ENCODE results near the gene CD300LB. TPM values are rescaled to one million over a fixed set of nuclear protein-coding genes. Genes with fewer than 3 reads are reported as not detected.

CD300LB gene
- total and polyA plus RNA-seq, 10 of the 15 experiments (the other 5 are each of a cell fraction or from before 2014, with no cell fraction given), result 0.08 to 0.57 (median 0.25) TPM; not detected in 4

DNA sequence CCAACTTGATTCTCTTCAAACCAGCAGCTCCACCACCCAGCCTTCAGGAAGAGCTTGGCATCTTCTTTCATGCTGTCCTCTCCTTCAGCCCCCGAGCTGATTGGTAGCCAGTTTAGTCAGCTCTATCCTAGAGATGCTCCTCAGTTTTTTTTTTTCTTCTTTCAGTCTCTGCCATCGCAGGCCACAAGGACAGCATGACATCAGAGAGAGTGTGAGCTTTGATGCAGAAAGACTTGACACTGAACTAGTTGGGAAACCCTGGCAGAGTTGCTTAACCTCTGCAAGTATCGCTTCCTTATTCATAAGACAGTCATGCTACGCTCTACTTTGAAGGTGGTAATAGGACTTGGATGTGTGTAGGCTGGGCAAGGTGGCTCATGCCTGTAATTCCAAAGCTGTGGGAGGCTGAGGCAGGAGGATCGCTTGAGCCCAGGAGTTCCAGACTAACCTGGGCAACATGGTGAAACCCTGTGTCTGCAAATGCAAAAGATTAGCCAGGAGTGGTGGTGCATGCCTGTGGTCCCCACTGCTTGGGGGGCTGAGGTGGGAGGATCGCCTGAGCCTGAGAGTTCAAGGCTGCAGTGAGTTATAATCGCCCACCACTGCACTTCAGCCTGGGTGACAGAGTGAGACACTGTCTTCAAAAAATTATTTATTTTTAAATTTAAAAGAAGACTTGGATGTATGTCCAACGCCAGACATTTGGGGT is 2.6 kb downstream of the CD300LB start (continued):
- TF ChIP-seq, protein P1, sequence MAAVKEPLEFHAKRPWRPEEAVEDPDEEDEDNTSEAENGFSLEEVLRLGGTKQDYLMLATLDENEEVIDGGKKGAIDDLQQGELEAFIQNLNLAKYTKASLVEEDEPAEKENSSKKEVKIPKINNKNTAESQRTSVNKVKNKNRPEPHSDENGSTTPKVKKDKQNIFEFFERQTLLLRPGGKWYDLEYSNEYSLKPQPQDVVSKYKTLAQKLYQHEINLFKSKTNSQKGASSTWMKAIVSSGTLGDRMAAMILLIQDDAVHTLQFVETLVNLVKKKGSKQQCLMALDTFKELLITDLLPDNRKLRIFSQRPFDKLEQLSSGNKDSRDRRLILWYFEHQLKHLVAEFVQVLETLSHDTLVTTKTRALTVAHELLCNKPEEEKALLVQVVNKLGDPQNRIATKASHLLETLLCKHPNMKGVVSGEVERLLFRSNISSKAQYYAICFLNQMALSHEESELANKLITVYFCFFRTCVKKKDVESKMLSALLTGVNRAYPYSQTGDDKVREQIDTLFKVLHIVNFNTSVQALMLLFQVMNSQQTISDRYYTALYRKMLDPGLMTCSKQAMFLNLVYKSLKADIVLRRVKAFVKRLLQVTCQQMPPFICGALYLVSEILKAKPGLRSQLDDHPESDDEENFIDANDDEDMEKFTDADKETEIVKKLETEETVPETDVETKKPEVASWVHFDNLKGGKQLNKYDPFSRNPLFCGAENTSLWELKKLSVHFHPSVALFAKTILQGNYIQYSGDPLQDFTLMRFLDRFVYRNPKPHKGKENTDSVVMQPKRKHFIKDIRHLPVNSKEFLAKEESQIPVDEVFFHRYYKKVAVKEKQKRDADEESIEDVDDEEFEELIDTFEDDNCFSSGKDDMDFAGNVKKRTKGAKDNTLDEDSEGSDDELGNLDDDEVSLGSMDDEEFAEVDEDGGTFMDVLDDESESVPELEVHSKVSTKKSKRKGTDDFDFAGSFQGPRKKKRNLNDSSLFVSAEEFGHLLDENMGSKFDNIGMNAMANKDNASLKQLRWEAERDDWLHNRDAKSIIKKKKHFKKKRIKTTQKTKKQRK (IDR thresholded peaks at IDR 0.05; ENCODE audit: low read depth, low read length), result no peak
- TF ChIP-seq, protein P2, sequence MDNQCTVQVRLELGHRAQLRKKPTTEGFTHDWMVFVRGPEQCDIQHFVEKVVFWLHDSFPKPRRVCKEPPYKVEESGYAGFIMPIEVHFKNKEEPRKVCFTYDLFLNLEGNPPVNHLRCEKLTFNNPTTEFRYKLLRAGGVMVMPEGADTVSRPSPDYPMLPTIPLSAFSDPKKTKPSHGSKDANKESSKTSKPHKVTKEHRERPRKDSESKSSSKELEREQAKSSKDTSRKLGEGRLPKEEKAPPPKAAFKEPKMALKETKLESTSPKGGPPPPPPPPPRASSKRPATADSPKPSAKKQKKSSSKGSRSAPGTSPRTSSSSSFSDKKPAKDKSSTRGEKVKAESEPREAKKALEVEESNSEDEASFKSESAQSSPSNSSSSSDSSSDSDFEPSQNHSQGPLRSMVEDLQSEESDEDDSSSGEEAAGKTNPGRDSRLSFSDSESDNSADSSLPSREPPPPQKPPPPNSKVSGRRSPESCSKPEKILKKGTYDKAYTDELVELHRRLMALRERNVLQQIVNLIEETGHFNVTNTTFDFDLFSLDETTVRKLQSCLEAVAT (IDR thresholded peaks at IDR 0.05), result peak; percentile 74
- TF ChIP-seq TCF3 (IDR thresholded peaks at IDR 0.05; ENCODE audit: borderline replicate concordance, insufficient read depth, low read depth, low read length), result no peak
- no peak for TF ChIP-seq LARP7 (IDR thresholded peaks at IDR 0.05)
- peak; percentile 74 for TF ChIP-seq ATF2 (IDR thresholded peaks at IDR 0.05; ENCODE audit: low read length)
- TF ChIP-seq SMAD5 (IDR thresholded peaks at IDR 0.05; ENCODE audit: low read depth), result no peak
- no peak for TF ChIP-seq ETV6 (conservative IDR thresholded peaks at IDR 0.05 in 1 of 2, IDR thresholded peaks at IDR 0.05 in 1 of 2; ENCODE audit: borderline replicate concordance in 1 of 2, low read depth in 1 of 2)
- no peak for TF ChIP-seq SP1 (IDR thresholded peaks at IDR 0.05; ENCODE audit: low read depth, low read length)
- TF ChIP-seq ZNF24 (IDR thresholded peaks at IDR 0.05), result no peak
- TF ChIP-seq CREB1 (IDR thresholded peaks at IDR 0.05; ENCODE audit: low read depth), result peak; percentile 67
- 0 out of 2 replicates have a peak, but pooled peaks have one; percentile 51 for TF ChIP-seq GATAD2B (conservative IDR thresholded peaks at IDR 0.05; ENCODE audit: low read depth)
- no peak for TF ChIP-seq YBX1 (IDR thresholded peaks at IDR 0.05)
- TF ChIP-seq, protein P3, sequence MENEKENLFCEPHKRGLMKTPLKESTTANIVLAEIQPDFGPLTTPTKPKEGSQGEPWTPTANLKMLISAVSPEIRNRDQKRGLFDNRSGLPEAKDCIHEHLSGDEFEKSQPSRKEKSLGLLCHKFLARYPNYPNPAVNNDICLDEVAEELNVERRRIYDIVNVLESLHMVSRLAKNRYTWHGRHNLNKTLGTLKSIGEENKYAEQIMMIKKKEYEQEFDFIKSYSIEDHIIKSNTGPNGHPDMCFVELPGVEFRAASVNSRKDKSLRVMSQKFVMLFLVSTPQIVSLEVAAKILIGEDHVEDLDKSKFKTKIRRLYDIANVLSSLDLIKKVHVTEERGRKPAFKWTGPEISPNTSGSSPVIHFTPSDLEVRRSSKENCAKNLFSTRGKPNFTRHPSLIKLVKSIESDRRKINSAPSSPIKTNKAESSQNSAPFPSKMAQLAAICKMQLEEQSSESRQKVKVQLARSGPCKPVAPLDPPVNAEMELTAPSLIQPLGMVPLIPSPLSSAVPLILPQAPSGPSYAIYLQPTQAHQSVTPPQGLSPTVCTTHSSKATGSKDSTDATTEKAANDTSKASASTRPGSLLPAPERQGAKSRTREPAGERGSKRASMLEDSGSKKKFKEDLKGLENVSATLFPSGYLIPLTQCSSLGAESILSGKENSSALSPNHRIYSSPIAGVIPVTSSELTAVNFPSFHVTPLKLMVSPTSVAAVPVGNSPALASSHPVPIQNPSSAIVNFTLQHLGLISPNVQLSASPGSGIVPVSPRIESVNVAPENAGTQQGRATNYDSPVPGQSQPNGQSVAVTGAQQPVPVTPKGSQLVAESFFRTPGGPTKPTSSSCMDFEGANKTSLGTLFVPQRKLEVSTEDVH (IDR thresholded peaks at IDR 0.05; ENCODE audit: low read depth, partially characterized antibody), result peak; percentile 30
- no peak for TF ChIP-seq FOS (IDR thresholded peaks at IDR 0.05; ENCODE audit: borderline replicate concordance, extremely low read depth, insufficient read length)
- no peak for TF ChIP-seq POLR2A (IDR thresholded peaks at IDR 0.05; ENCODE audit: low read depth, low read length)
- TF ChIP-seq SIX5 (IDR thresholded peaks at IDR 0.05; ENCODE audit: low read depth, low read length, severe bottlenecking), result no peak
- peak; percentile 92 for TF ChIP-seq NBN (IDR thresholded peaks at IDR 0.05)
- TF ChIP-seq, protein P4, sequence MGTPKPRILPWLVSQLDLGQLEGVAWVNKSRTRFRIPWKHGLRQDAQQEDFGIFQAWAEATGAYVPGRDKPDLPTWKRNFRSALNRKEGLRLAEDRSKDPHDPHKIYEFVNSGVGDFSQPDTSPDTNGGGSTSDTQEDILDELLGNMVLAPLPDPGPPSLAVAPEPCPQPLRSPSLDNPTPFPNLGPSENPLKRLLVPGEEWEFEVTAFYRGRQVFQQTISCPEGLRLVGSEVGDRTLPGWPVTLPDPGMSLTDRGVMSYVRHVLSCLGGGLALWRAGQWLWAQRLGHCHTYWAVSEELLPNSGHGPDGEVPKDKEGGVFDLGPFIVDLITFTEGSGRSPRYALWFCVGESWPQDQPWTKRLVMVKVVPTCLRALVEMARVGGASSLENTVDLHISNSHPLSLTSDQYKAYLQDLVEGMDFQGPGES (IDR thresholded peaks at IDR 0.05), result no peak

All from GM12878 (cell line).